Adrenal gland (tissue), 5 donors: ENCODE measurements around the gene PTPRD.

Experiments used
- POLR2A ChIP-seq, 2 donors: fragments of 450-650 bp; IDR thresholded peaks; one replicate each; pipeline ENCODE4 v1.6.1; 2017; ENCODE audit warnings: antibody characterized with exemption in 2 of 2, mild to moderate bottlenecking in 2 of 2, moderate library complexity in 1 of 2
- TF ChIP-seq, protein P1 (sequence below), 6 experiments: fragments of 450-650 bp in 4 of 6; fragments of 200-600 bp in 2 of 6; sonication (generic) in 1 of 6; IDR thresholded peaks; 1 replicate in 5 of 6; 2 replicates in 1 of 6; pipeline versions ENCODE4 v1.5.1 to v1.8.0; 2016 to 2021; ENCODE audit warnings: antibody characterized with exemption in 6 of 6, mild to moderate bottlenecking in 2 of 6, moderate library complexity in 1 of 6
- donor health status: DM: no; HTN: no; CAD: no.

DNA sequence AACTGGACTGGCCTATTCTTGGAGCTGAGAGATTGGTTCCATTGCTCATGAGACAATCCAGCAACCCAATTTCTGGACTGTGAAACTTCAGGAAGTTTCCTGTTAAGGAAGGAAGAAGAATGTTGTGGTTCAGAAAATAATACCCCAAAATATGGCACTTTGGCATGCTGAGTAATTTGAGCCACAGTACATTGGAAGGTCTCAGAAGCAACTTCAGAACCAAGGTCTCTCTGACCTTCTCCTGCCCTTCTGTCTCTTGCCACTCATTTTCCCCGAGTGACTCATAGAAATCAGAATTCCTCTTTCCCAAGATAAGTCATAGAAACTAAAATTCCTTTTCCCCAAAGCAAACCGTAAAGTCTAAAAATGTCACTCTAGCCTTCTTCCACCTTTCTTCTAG lies 1366.1 kb downstream of the PTPRD start:
- TF ChIP-seq, protein P1, sequence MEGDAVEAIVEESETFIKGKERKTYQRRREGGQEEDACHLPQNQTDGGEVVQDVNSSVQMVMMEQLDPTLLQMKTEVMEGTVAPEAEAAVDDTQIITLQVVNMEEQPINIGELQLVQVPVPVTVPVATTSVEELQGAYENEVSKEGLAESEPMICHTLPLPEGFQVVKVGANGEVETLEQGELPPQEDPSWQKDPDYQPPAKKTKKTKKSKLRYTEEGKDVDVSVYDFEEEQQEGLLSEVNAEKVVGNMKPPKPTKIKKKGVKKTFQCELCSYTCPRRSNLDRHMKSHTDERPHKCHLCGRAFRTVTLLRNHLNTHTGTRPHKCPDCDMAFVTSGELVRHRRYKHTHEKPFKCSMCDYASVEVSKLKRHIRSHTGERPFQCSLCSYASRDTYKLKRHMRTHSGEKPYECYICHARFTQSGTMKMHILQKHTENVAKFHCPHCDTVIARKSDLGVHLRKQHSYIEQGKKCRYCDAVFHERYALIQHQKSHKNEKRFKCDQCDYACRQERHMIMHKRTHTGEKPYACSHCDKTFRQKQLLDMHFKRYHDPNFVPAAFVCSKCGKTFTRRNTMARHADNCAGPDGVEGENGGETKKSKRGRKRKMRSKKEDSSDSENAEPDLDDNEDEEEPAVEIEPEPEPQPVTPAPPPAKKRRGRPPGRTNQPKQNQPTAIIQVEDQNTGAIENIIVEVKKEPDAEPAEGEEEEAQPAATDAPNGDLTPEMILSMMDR (IDR thresholded peaks at IDR 0.05), result no peak
- TF ChIP-seq POLR2A (IDR thresholded peaks at IDR 0.05), result no peak
